HG03442 (cell line): ENCODE data around the gene ICAM1.

ENCODE experiments used
- ATAC-seq: cut with Tn5 transposase; IDR thresholded peaks from one replicate; pipeline ENCODE4 v1.9.1; 2021; ENCODE audit warnings: mild to moderate bottlenecking, moderate library complexity; ENCODE audit not compliant: unreplicated experiment

The ICAM1 gene

DNA sequence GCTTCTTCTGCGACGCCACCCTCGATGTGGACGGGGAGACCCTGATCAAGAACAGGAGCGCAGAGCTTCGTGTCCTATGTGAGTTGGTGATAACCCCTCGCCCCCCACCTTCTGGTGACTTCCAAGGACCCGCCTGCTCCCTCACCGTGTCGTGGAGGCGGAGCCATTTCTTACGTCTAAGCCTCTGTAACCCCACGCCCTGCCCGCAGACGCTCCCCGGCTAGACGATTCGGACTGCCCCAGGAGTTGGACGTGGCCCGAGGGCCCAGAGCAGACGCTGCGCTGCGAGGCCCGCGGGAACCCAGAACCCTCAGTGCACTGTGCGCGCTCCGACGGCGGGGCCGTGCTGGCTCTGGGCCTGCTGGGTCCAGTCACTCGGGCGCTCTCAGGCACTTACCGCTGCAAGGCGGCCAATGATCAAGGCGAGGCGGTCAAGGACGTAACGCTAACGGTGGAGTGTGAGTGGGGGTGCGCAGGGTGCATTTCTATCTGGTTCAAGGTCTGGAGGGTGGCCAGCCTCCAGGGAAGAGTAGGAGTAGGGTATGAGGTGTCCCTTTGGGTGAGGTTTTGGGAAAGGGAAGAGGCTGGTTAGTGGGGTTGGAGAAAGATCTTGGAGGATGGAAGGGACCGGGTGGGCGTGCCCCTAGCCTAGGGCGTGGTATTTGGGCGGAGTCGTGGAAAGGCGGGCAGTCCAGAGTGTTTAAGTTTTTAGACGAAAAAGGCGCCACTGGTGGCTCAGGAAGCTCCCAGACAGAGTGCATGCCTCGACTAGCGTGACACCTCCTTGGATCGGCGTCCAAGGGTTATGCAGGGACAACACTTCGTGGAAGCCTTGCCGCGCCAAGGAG, 22.1 kb downstream of the ICAM1 start:
- ATAC-seq = no peak

DNA sequence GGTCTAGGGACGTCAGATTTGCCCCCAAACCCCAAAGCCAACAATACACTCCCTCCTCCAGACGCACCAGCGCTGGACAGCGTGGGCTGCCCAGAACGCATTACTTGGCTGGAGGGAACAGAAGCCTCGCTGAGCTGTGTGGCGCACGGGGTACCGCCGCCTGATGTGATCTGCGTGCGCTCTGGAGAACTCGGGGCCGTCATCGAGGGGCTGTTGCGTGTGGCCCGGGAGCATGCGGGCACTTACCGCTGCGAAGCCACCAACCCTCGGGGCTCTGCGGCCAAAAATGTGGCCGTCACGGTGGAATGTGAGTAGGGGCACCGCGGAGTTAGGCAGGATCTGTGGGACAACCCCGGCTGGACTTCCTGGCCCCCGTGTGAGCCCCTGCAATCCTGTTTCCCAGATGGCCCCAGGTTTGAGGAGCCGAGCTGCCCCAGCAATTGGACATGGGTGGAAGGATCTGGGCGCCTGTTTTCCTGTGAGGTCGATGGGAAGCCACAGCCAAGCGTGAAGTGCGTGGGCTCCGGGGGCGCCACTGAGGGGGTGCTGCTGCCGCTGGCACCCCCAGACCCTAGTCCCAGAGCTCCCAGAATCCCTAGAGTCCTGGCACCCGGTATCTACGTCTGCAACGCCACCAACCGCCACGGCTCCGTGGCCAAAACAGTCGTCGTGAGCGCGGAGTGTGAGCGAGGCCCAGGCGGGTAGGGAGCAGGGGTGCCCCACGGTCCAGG, 22.9 kb downstream of the ICAM1 start:
- no peak for ATAC-seq

DNA sequence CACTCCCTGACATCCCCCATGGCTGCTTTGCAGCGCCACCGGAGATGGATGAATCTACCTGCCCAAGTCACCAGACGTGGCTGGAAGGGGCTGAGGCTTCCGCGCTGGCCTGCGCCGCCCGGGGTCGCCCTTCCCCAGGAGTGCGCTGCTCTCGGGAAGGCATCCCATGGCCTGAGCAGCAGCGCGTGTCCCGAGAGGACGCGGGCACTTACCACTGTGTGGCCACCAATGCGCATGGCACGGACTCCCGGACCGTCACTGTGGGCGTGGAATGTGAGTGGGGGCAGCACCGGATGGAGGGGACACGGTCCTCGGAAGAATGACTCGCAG, 23.4 kb downstream of the ICAM1 start:
- no peak for ATAC-seq

DNA sequence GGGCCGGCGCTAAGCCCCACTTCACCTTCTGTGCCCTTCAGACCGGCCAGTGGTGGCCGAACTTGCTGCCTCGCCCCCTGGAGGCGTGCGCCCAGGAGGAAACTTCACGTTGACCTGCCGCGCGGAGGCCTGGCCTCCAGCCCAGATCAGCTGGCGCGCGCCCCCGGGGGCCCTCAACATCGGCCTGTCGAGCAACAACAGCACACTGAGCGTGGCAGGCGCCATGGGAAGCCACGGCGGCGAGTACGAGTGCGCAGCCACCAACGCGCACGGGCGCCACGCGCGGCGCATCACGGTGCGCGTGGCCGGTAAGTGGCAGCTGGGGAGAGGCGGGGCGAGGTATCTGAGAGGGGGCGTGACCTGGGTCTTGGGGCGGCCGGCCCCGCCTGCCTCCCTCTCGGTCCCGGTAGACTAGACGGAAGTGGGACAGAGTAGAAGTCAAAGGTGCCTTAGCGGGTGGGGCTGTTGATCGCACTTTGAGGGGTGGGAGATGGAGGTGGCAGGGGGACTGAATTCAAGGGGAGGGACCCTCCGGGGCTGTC, 24.5 kb downstream of the ICAM1 start:
- no peak for ATAC-seq

DNA sequence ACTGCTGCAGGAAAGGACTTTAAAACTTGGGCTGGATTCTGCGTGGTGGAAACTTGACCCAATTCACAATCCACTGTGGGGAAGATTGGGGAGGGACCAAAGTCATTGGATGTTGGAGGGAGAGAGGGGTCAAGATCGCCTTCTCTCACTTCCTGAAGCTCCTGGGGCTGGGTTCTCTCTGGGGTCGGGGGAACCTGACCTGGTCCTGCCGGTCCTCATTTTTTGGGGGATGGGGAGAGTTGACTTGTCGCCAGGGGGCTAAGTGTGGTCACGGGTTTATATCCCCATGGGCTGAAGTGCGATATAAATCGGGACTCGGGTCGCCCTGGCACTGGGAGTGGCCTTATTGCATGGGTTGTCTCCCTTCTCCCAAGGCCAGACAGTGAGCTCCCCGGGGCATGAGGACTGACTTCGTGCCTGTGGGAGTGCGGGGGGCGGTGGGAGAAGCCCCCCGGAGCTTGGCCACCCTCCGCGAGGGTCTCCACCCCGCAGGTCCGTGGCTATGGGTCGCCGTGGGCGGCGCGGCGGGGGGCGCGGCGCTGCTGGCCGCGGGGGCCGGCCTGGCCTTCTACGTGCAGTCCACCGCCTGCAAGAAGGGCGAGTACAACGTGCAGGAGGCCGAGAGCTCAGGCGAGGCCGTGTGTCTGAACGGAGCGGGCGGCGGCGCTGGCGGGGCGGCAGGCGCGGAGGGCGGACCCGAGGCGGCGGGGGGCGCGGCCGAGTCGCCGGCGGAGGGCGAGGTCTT, 25.1 kb downstream of the ICAM1 start:
- no peak for ATAC-seq

DNA sequence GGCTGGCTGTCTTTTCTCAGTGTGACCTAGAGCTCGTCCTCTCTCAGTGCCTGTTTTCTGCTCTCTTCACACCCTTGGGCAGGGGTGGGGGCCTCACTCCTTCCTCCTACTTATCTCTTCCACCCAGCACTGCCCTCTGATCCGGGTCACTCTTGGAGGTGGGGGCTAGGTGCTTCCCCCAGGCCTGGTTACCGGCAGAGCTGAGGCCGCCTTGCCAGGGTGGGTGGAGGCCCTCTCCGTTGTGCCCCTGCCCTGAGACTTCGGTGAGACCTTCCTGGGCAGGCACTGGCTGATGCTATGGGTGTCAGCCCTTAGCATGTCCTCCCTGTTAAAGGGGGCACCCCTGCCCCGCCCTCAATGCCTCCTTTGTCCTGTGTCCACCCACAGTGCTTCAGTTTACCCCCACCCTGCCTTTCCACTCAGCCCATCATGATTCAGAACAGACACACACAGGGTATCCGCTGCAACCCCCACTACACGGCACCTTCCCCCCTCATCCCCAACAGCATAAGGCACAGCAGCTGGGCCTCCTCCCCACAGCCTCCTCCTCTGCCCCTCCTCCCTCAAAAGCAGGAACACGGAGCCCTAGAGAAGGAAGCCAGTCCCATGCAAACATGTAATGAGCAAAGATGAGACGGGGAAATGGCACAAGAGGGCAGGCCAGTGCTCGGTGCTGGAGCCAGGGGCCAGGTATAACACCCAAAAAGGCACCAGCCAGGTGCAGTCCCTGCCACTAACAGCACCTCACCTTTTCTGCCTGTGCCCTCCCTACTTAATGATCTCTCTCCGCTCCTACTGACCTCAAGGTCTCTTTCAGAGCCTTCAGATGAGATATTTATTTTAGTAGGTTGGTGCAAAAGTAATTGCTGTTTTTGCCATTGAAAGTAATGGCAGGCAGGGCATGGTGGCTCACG, 28.9 kb downstream of the ICAM1 start:
- ATAC-seq = no peak

DNA sequence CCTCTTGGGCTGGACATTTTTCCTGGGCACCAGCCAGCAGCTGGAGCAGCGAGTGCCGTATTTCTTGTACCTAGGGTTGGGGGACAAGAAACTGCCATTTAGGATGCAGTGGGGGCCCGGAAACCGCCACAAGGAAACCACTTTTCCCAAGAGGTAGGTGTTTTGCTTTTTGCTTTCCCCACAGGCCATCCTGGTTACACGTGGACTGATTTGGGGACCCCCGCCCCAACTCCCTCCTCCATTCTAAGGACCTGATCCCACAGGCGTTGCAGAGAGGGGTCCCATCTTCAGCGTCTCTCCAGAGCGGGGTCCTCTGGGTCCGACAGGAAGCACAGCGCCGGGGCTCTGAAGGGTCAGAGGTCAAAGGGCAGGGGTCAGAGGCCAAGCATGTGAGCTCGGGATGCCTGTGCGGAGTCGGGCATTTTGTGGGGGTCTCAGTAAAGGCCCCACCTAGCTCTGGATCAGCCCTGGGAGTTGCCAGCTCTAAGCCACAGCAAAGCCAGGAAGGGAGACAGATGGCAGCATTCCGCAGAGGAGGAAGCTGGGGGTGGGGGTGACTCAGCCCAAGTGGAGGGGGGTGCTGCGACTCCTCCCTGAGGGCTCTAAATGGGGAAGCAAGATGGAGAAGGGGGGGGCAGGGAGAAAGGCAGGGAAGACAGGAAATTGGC, 34.4 kb downstream of the ICAM1 start:
- ATAC-seq = no peak

DNA sequence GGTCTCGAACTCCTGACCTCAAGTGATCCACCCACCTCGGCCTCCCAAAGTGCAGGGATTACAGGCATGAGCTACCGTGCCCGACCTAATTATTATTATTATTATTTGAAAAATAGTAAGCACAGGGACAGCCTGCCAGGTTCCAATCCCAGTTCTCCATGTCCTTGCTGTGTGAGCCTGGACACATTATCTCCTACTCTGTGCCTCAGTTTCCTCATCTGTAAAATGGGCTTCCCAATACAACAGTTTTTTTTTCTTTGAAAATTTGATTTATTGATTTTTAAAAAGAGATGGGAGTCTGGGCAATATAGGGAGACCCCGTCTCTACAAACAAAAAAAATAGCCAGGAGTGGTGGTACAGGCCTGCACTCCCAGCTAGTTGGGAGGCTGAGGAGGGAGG, 35.4 kb downstream of the ICAM1 start:
- no peak for ATAC-seq

DNA sequence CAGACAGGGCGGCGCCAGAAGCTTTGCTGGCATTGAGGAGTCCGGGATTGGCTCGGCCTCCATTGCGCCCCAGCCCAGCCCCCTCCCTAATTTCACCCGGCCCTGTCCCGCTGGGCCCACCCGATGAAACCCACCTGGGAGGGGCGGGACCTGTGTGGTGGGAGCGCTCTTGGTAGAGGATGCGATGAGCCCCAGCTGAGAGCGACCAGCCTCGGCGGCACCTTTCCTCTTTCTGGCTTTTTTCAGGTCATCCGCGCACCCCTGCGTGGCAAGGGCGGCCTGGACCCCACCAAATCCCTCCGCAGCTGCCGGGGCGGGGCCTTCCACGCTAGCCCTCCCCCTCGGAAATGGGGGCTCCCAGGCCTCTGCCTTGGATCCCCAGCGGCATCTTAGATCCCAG, 38.5 kb downstream of the ICAM1 start, which contains the start of gene ZGLP1:
TSS of gene ZGLP1 (minus strand) at position 393 of the 400 bp plus-strand sequence.
- no peak for ATAC-seq

DNA sequence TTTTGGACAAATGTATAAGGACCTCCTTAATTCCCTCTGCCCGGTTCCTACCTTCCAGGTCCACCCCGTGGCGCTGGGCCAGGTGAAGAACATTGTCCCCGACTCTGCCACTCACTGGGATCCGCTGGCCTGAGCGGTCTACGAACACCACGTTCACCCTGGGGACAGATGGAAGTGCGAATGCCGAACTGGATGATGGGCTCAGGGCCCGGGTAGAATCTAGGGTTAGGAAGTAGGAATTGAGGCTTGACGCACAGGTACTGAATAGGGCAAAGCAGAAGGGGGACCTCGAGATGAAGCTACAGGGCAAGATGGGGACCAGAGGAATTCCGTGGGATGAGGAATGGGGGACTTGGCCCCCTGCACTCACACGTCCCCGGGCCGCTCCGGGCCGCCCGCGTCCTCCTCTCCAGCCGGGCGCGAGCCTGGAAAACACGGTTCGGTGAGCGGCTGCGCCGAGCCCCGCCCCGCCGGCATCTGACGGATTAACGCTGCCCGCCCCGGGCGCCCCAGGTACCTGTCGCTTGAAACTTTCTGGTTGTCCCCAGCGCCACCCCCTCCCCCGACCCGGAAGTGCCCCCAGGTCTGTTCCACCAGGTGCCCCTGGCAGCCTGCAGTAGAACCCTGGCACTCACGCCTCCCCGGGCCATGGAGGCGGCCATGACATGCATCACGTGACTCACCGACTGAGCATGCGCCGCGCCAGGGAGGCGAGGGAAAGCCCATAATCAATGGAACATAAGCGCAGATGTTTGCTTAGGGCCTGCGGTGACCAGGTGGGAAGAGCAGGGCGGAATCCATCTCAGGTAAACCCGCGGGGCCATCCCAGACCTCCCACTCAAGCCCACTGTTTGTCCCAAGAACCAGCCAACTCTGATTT, 44.7 kb downstream of the ICAM1 start, which contains the start of gene FDX2:
TSS of gene FDX2 (minus strand) at position 681 of the 880 bp plus-strand sequence. CDS start at position 662, 19 bp downstream.
- ATAC-seq = peak; percentile 67

DNA sequence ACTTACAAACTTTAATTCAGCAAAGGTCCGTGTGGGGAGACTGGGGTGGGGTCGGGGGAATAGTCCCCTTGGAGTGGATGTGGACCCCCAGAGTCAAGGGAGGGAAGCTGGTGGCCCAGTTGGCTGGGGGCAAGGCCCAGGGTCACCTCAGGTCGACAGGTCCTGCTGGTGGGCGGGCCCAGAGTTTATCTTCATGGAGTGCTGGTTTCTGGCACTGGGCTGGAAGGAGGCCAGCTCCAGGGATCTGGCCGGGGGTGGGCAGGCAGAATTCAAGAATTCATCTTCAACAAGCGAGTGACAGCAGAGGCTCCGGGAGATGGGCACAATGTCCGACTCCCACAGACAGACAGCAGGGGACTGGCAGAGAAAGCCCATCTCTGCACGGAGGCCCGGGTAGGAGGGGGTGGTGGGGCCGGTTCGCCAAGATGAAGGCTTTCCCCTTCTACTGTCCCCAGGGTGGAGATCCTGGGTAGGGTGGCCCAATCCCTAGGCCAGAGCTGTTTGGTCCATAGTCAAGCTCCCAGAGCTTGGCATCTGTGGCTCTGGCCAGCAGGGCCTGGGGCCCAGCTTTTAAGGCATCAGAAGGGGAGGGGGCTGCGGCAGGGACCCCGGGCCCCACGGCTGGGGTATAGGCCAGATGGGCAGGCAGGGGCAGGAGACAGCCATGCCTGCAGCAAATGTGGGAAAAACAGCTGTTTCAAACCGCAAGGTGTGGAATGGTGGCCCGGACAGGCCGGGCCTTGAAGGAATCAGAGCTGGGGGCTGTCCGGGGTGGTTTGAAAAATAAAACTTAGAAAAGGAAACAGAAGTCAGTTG, 45.5 kb downstream of the ICAM1 start:
- ATAC-seq = no peak

DNA sequence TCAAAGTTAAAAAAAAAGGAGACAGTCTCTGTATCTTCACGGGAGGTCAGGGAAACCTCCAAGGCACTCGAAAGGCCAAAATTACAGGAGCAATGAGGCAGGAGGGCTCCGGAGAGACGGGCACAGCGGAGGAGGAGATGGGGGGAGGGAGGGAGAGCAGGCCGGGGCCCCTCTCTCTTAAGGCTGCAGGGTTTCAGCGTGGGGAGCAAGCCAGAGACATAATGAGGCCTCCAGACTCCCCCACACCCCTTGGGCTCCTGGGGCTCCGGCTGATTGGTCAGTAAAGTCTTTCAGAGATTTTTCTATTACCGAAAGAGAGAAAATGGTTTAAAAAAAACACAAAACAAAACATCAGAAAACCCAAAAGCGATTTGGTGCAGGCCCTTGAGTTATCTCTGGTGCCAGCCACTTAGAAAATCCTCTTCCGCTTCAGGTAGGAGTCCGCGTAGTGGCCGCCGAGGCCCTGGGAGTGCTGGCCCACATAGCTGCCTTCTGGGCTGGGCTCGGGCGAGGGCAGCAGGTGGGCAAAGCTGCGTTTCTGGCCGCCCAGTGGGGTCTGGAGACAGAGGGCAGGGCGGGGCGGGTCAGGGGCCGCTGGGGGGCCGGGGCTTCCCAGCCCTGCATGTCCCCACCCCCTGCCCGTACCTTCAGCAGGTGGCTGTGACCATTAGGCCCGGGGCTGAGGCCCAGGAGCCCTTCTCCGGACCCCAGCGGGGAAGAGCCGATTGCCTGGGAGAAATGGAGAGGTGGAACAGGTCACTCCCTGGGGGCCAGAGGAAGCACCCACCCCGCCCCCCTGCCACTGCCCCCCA, 46.3 kb downstream of the ICAM1 start:
- ATAC-seq = no peak

DNA sequence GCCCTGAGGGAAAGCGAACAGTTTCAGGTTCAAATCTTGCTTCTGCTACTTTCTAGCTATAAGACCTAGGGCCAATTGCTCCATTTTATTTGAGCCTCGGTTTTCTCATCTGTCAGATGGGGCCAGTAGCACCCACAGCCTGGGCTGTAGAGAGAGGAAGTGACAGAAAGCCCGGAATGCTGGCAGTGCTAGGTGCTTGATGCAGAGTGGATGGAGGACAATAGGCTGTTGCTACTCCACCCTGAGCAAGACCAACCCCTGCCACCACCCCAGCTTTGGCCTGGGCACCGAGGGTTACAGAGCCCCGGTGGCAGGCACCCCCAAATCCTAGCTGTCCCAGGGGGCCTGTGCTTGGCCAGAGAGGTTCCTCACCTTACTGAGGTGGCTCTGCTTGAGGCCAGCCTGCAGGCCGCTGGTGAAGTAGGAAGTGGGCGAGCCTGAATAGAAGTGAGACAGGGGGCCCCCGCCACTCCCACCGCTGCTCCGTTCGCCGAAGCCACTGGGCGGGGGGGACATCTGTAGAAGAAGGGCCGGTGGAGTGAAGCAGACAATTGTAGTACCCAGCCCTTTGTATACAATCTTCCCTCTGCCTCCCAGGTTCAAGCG, 47.0 kb downstream of the ICAM1 start:
- no peak for ATAC-seq

DNA sequence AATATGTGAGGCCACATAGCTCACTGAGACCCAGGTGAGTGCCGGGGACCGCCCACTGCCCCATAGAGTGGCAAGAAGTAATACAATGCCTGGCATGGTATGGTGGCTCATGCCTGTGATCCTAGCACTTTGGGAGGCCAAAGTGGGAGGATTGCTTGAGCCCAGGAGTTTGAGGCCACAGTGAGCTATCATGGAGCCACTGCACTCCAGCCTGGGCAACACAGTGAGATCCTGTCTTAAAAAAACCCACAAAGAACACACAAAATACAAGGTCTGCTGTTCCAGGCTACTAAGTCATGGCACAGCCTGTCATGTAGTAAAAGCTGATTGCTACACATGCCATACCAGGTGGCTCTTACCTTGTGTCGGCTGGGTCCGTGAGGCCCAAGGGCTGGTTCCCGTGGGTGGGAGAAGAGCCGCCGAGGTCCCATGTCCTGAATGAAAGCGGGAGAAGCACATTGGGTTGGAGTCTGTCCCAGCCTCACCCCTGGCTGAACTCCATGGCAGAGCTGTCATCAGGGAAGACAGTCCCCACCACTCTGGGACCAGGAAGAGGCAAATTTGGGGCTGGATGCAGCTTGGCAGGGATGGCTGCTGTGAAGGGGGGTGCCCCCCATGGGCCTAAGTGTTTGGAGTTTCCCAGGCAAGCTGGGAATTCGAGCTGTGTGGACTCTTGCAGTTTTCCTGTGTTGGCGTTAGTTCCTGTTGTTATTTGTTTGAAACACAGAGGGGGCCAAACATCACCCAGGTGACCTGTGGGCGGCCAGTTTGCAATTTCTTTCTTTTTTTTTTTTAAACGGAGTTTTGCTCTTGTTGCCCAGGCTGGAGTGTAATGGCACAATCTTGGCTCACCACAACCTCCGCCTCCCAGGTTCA, 48.1 kb downstream of the ICAM1 start:
- ATAC-seq = no peak

DNA sequence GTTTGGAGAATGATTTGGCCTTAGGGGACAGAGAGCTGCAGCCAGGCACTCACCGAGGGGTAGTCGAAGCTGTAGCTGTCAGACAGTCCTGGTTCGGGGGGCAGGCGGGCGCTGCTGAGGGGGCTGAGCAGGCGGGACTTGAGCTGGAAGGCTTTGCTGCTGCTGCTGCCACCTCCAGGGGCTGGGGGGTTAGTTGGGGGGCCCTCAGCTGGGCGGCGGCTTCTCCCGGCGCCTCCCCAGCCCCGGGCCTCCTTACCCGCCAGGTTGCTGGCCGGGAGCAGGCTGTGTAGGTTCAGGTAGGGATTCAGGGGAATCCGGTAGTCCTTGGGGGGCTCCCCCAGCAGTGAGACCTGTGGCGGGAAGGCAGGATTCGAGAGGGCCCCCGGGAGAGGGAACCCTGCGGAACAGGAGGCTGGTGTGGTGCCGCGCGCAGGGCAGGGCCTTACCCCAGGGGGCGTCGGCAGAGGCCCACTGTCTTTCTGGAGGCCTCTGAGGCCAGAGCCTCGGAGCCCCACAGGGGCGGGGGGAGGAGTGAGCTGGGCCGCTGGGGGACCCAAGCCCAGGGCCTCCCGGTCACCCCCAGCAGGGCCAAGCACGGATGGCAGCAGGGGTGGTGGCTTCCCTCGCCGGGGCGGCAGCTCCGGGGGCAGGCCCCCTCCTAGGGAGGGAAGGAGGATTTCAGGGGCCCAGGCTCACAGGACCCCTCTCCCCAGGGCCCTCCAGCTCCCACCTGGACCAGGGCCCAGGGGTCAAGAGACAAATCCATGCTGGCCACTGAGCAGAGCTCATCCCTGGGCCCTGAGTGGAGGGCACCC, 49.9 kb downstream of the ICAM1 start:
- ATAC-seq = no peak
